Measurements from ENCODE around the gene PON1. TPM values are rescaled to one million over a fixed set of nuclear protein-coding genes. Genes with fewer than 3 reads are reported as not detected.

PON1 gene
- total RNA-seq, 3 donors from 2014 or later: not detected

DNA sequence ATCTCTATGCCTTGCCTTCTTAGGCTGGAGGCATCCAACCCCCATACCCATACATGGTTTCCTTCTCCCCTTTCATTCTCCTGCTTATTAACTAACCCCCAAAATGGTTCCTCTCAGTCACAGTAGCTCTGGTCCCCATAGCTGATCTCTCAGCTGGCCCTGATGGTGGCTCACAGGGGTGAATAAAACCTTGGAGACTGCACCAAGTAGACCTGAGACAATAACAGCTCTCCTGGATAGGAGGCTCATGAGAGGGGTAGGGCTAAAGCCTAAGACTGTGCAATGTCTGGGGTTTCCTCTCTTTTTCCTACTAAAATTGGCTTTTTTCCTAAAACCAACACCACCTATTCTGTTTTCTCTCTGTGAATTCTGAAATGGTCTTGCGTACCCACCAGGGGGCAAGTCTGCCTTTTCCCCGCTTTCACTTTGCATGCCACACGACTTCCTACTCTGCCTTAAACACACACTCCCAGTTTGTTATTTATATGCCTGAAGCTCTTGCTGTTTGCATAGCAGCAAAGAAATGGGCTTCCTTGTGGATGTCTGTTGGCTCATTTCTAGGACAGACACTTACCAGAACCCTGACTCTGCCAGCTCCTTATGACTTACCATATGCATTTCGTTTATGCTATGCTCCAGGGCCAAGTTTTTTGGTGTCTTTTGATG lies 18.4 kb upstream of the PON1 start:
- no peak for TF ChIP-seq CTCF (IDR thresholded peaks at IDR 0.05)
- no peaks in the 10 kb centered on the region for H3K9me3 ChIP-seq
- no peak overlapping the region for H3K4me3 ChIP-seq
- DNase-seq (no peak), ATAC-seq (no peak)
- intact Hi-C loops (cut with DNase I, micrococcal nuclease): no loop called here
- no peaks in the 10 kb centered on the region for H3K36me3 ChIP-seq (ENCODE audit: low read depth)
- no peaks in the 10 kb centered on the region for H3K4me1 ChIP-seq (ENCODE audit: low read depth)

- Histone ChIP-seq H3K9me3 (no peaks in the 10 kb centered on the region), H3K36me3 (ENCODE audit: low read depth) (no peaks in the 10 kb centered on the region), H3K4me3 (no peak overlapping the region), H3K4me1 (ENCODE audit: low read depth) (no peaks in the 10 kb centered on the region)
- no peak for ATAC-seq
- DNase-seq: no peak
- intact Hi-C loops (cut with DNase I, micrococcal nuclease): no loop called here
- TF ChIP-seq CTCF (IDR thresholded peaks at IDR 0.05): no peak
Measured at GRCh38 chr7:95342029-95342428, 17.7 kb upstream of the PON1 start.

DNA sequence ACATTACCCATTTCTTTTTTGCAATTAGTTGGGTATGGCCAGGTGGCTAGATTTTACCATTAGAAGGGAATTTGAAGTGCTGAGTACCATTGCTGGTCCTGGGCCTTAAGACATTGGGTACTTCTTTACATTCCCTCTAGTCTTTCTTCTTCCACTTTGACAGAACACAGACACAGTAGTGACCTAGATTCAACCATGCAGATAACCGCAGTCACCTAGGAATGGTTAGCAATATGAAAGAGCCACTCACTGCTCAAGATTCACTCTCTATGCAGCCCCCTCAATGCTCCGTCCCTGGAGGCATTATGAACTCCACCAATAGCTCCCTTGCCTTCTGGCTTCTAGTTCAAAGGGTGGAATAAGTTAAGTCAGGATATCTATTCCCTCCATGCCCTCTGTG lies 16.2 kb upstream of the PON1 start:
- no peaks in the 10 kb centered on the region for H3K4me1 ChIP-seq (ENCODE audit: low read depth)
- H3K9me3 ChIP-seq: no peaks in the 10 kb centered on the region
- no peak overlapping the region for H3K4me3 ChIP-seq
- DNase-seq (no peak), ATAC-seq (no peak)
- no peaks in the 10 kb centered on the region for H3K36me3 ChIP-seq (ENCODE audit: low read depth)
- intact Hi-C loops (cut with DNase I, micrococcal nuclease): no loop called here
- TF ChIP-seq CTCF (IDR thresholded peaks at IDR 0.05): no peak

DNA sequence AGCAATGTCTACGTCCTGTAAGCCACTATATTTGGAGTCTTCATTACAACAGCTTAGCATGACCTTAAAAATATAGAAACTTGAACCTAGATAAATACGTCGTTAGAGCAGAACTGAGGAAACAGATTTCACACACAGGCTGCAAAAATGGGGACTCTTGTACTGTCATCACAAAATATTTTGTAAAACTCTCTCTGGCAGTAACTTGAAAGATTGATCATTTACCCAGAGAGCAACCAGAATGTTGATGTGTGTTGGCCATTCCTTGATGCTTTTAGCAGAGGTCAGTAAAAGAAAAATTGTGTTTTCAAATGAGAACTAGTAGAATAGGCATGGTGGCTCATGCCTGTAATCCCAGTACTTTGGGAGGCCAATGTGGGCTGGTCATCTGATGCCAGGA lies 14.5 kb upstream of the PON1 start:
- Histone ChIP-seq H3K4me3 (no peak overlapping the region), H3K36me3 (ENCODE audit: low read depth) (no peaks in the 10 kb centered on the region), H3K4me1 (ENCODE audit: low read depth) (no peaks in the 10 kb centered on the region), H3K9me3 (no peaks in the 10 kb centered on the region)
- ATAC-seq (no peak), DNase-seq (no peak)
- intact Hi-C loops (cut with DNase I, micrococcal nuclease): no loop called here
- TF ChIP-seq CTCF (IDR thresholded peaks at IDR 0.05): no peak

- H3K36me3 ChIP-seq (ENCODE audit: low read depth): no peaks in the 10 kb centered on the region
- intact Hi-C loops (cut with DNase I, micrococcal nuclease): no loop called here
- no peak for DNase-seq
- no peak for ATAC-seq
- no peaks in the 10 kb centered on the region for H3K4me1 ChIP-seq (ENCODE audit: low read depth)
- H3K9me3 ChIP-seq: no peaks in the 10 kb centered on the region
- TF ChIP-seq CTCF (IDR thresholded peaks at IDR 0.05): no peak
- H3K4me3 ChIP-seq: no peak overlapping the region
Measured at GRCh38 chr7:95335093-95335492, 10.8 kb upstream of the PON1 start.

- ATAC-seq: no peak
- Histone ChIP-seq H3K9me3 (no peaks in the 10 kb centered on the region), H3K4me1 (ENCODE audit: low read depth) (no peaks in the 10 kb centered on the region), H3K36me3 (ENCODE audit: low read depth) (no peaks in the 10 kb centered on the region), H3K4me3 (no peak overlapping the region)
- no peak for TF ChIP-seq CTCF (IDR thresholded peaks at IDR 0.05)
- intact Hi-C loops (cut with DNase I, micrococcal nuclease): no loop called here
- no peak for DNase-seq
Measured at GRCh38 chr7:95334447-95334846, 10.1 kb upstream of the PON1 start.
